SK-N-SH (cell line): Measurements from ENCODE around the gene PAX3. TPM values are rescaled to one million over a fixed set of nuclear protein-coding genes. Genes with fewer than 3 reads are reported as not detected.

Source experiments
- CTCF ChIA-PET: fragments of 300-600, 350-600 bp; formaldehyde crosslinking; extraction: SDS; loops from one replicate; lab custom pipeline; 2021; lab: Yijun Ruan, JAX
- POLR2A ChIA-PET: fragments of 350-600 bp; sonication (Branson Sonifier 250); formaldehyde crosslinking; extraction: SDS; loops from one replicate; lab custom pipeline; 2020; ENCODE audit warnings: antibody characterized with exemption, inconsistent platforms; lab: Yijun Ruan, JAX
- DNase-seq: peaks from one replicate; pipeline ENCODE4 v3.0.0; 2012
- H2AFZ ChIP-seq: fragments of 200-600 bp; sonication (generic); 2 replicates; pipeline ENCODE4 v1.8.1; 2016; ENCODE audit warnings: antibody characterized with exemption, mild to moderate bottlenecking, low read depth
- H3F3A ChIP-seq: fragments of 200-600 bp; sonication (generic); replicated peaks from 2 replicates; pipeline ENCODE3; 2016; ENCODE audit warnings: antibody characterized with exemption, mild to moderate bottlenecking; ENCODE audit not compliant: insufficient read depth
- H3K27ac ChIP-seq, 2 experiments: fragments of 200-500 bp in 1 of 2; fragments of 200-600 bp in 1 of 2; sonication (Bioruptor generic) in 1 of 2; sonication (generic), shearing (Covaris generic) in 1 of 2; 2 replicates each; pipeline versions ENCODE4 v1.5.1 to v1.6.1; 2014 to 2016; ENCODE audit warnings: low read depth in 2 of 2, inconsistent platforms in 1 of 2, low read length in 1 of 2, mild to moderate bottlenecking in 1 of 2, mixed read lengths in 1 of 2
- H3K27me3 ChIP-seq: fragments of 200-600 bp; sonication (generic), shearing (Covaris generic); 2 replicates; pipeline ENCODE4 v1.6.1; 2016; ENCODE audit warnings: mixed run types; ENCODE audit not compliant: insufficient read depth
- H3K36me3 ChIP-seq, 2 experiments: fragments of 200-500 bp in 1 of 2; fragments of 200-600 bp in 1 of 2; sonication (Bioruptor generic) in 1 of 2; sonication (generic) in 1 of 2; replicated peaks in 1 of 2; 2 replicates each; pipeline versions ENCODE3 to v1.5.1; 2014 to 2016; ENCODE audit warnings: low read length in 1 of 2, mild to moderate bottlenecking in 1 of 2; ENCODE audit not compliant: insufficient read depth in 2 of 2, control insufficient read depth in 1 of 2
- H3K4me1 ChIP-seq, 2 experiments: fragments of 200-500 bp in 1 of 2; fragments of 200-600 bp in 1 of 2; sonication (Bioruptor generic) in 1 of 2; sonication (generic), shearing (Covaris generic) in 1 of 2; 2 replicates each; pipeline versions ENCODE4 v1.5.1 to v1.6.1; 2014 to 2016; ENCODE audit warnings: low read depth in 1 of 2, low read length in 1 of 2, mixed run types in 1 of 2; ENCODE audit not compliant: insufficient read depth in 2 of 2, control insufficient read depth in 1 of 2
- H3K4me2 ChIP-seq: fragments of 200-600 bp; sonication (generic), shearing (Covaris generic); 2 replicates; pipeline ENCODE4 v1.6.1; 2017; ENCODE audit warnings: mixed run types
- H3K4me3 ChIP-seq, 2 experiments: fragments of 200-500 bp in 1 of 2; fragments of 200-600 bp in 1 of 2; sonication (Bioruptor generic) in 1 of 2; sonication (generic), shearing (Covaris generic) in 1 of 2; 2 replicates each; pipeline versions ENCODE4 v1.5.1 to v1.8.1; 2014 to 2016; ENCODE audit warnings: low read depth in 2 of 2, inconsistent platforms in 1 of 2, low read length in 1 of 2, mild to moderate bottlenecking in 1 of 2, mixed read lengths in 1 of 2, moderate library complexity in 1 of 2
- H3K79me2 ChIP-seq: fragments of 200-600 bp; sonication (generic); 2 replicates; pipeline ENCODE4 v1.8.1; 2017; ENCODE audit warnings: mild to moderate bottlenecking; ENCODE audit not compliant: insufficient read depth
- H3K9ac ChIP-seq: fragments of 200-600 bp; sonication (generic); 2 replicates; pipeline ENCODE4 v1.6.1; 2017; ENCODE audit warnings: mixed run types
- H3K9me2 ChIP-seq: fragments of 200-600 bp; sonication (generic); 2 replicates; pipeline ENCODE4 v1.6.1; 2017; ENCODE audit warnings: mixed run types
- H3K9me3 ChIP-seq: fragments of 200-600 bp; sonication (generic); 2 replicates; pipeline ENCODE4 v1.6.1; 2017; ENCODE audit warnings: mixed run types, mild to moderate bottlenecking, moderate library complexity
- H4K20me1 ChIP-seq: fragments of 200-600 bp; sonication (generic); 2 replicates; pipeline ENCODE4 v1.6.1; 2017; ENCODE audit warnings: mild to moderate bottlenecking, mixed run types; ENCODE audit not compliant: insufficient read depth
- ELF1 ChIP-seq: IDR thresholded peaks from 2 replicates; pipeline ENCODE4 v1.4.0; 2012
- EP300 ChIP-seq, 2 experiments: IDR thresholded peaks; 2 replicates each; pipeline versions ENCODE4 v1.4.0 to v1.6.1; 2012; ENCODE audit warnings: borderline replicate concordance in 1 of 2, low read depth in 1 of 2, low read length in 1 of 2
- FOXM1 ChIP-seq: IDR thresholded peaks from 2 replicates; pipeline ENCODE4 v1.4.0; 2012; ENCODE audit warnings: low read depth, mild to moderate bottlenecking
- GABPA ChIP-seq: IDR thresholded peaks from 2 replicates; pipeline ENCODE4 v1.4.0; 2012; ENCODE audit warnings: low read depth, mild to moderate bottlenecking
- GATA2 ChIP-seq: sonication (generic); formaldehyde crosslinking; IDR thresholded peaks from 2 replicates; pipeline ENCODE4 v1.5.0; 2020; ENCODE audit warnings: mild to moderate bottlenecking, missing genetic modification reagents
- JUND ChIP-seq: IDR thresholded peaks from 2 replicates; pipeline ENCODE4 v1.4.0; 2012
- MEF2A ChIP-seq: IDR thresholded peaks from 2 replicates; pipeline ENCODE4 v1.4.0; 2012; ENCODE audit warnings: low read depth, borderline replicate concordance
- NFIC ChIP-seq: IDR thresholded peaks from 2 replicates; pipeline ENCODE4 v1.4.0; 2012; ENCODE audit warnings: borderline replicate concordance
- PBX3 ChIP-seq: IDR thresholded peaks from 2 replicates; pipeline ENCODE4; 2012
- POLR2AphosphoS5 ChIP-seq: IDR thresholded peaks from 2 replicates; pipeline ENCODE4 v1.6.1; 2012; ENCODE audit warnings: low read depth, low read length
- RFX5 ChIP-seq: IDR thresholded peaks from 2 replicates; pipeline ENCODE4 v1.6.1; 2012; ENCODE audit warnings: mild to moderate bottlenecking, improper control_type of control experiment, low read length
- SIN3A ChIP-seq: IDR thresholded peaks from 2 replicates; pipeline ENCODE4 v1.6.1; 2012; ENCODE audit warnings: low read depth, mild to moderate bottlenecking, low read length, moderate library complexity, borderline replicate concordance
- SMC3 ChIP-seq: IDR thresholded peaks from 2 replicates; pipeline ENCODE4 v1.6.1; 2012; ENCODE audit warnings: low read depth, low read length, improper control_type of control experiment
- TAF1 ChIP-seq: IDR thresholded peaks from 2 replicates; pipeline ENCODE4 v1.6.1; 2012; ENCODE audit warnings: low read depth, mild to moderate bottlenecking, low read length, moderate library complexity, borderline replicate concordance
- TCF12 ChIP-seq: IDR thresholded peaks from 2 replicates; pipeline ENCODE4 v1.4.0; 2012
- TEAD4 ChIP-seq: IDR thresholded peaks from 2 replicates; pipeline ENCODE4 v1.4.0; 2012; ENCODE audit warnings: mild to moderate bottlenecking, borderline replicate concordance; ENCODE audit not compliant: insufficient read depth
- USF2 ChIP-seq: fragments of 150-350 bp; IDR thresholded peaks from 2 replicates; pipeline ENCODE4 v1.6.1; 2017; ENCODE audit warnings: antibody characterized with exemption, low read length, low read depth, borderline replicate concordance
- YY1 ChIP-seq: IDR thresholded peaks from 2 replicates; pipeline ENCODE4 v1.4.0; 2012; ENCODE audit warnings: low read depth, mild to moderate bottlenecking
- WGBS: methylation state at CpG from one replicate; pipeline ENCODE4 v1.1.6; 2017; ENCODE audit warnings: low lambda C conversion rate; 5-methylcytosine and 5-hydroxymethylcytosine counted together
- polyA plus RNA-seq, 3 experiments: library from polyadenylated mRNA; depleted of rRNA; stranded (reverse); fragments of >200 nt; gene quantifications; 2 replicates each; pipeline ENCODE4 v1.2.3, GENCODE V29; 2012
- TF ChIP-seq, protein P1 (sequence below): IDR thresholded peaks from 2 replicates; pipeline ENCODE4 v1.4.0; 2012; ENCODE audit warnings: low read depth
- TF ChIP-seq, protein P2 (sequence below): IDR thresholded peaks from 2 replicates; pipeline ENCODE4 v1.4.0; 2012; ENCODE audit warnings: low read depth, borderline replicate concordance

PAX3 gene
- polyA plus RNA-seq, 1 of the 3 experiments (the other 2 are of a cell fraction) = not detected

GRCh38 chr2:222232372-222232771 is 66.4 kb downstream of the PAX3 start:
- Histone ChIP-seq H2AFZ (no peak overlapping the region), H3K27ac (no peak overlapping the region), H3F3A (no peaks in the 10 kb centered on the region), H3K4me2 (no peak overlapping the region), H3K9me3 (no peaks in the 10 kb centered on the region), H3K27me3 (no peaks in the 10 kb centered on the region), H3K79me2 (no peaks in the 10 kb centered on the region), H3K9ac (no peak overlapping the region), H3K4me1 (no peaks in the 10 kb centered on the region; a peak in 1 of 4 replicates), H3K4me3 (no peak overlapping the region), H4K20me1 (no peaks in the 10 kb centered on the region), H3K36me3 (no peaks in the 10 kb centered on the region), H3K9me2 (no peaks in the 10 kb centered on the region)
- no peak for DNase-seq
- WGBS = 2% methylated on average over 3 of the region's 3 CpGs
- TF ChIP-seq POLR2AphosphoS5 (no peak), NFIC (no peak), EP300 (IDR thresholded peaks at IDR 0.05; ENCODE audit: borderline replicate concordance in 1 of 2, low read depth in 1 of 2, low read length in 1 of 2) (no peak), FOXM1 (no peak), YY1 (no peak), SIN3A (no peak), PBX3 (no peak), RFX5 (no peak), TEAD4 (no peak), TCF12 (no peak), ELF1 (no peak), TAF1 (no peak), SMC3 (no peak), GABPA (no peak), GATA2 (CRISPR knock-in tag) (no peak), JUND (no peak), USF2 (no peak)
- TF ChIP-seq, protein P1, sequence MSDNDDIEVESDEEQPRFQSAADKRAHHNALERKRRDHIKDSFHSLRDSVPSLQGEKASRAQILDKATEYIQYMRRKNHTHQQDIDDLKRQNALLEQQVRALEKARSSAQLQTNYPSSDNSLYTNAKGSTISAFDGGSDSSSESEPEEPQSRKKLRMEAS = no peak
- CTCF ChIA-PET = no interaction called here
- POLR2A ChIA-PET = no interaction called here

GRCh38 chr2:222228054-222228453 is 70.7 kb downstream of the PAX3 start:
- WGBS = 4% methylated on average over 4 of the region's 4 CpGs
- Histone ChIP-seq H3F3A (no peaks in the 10 kb centered on the region), H3K27me3 (no peaks in the 10 kb centered on the region), H4K20me1 (no peaks in the 10 kb centered on the region), H3K9me2 (no peaks in the 10 kb centered on the region), H3K4me3 (no peak overlapping the region), H3K4me1 (no peaks in the 10 kb centered on the region), H3K36me3 (no peaks in the 10 kb centered on the region), H3K9ac (no peak overlapping the region), H3K9me3 (no peaks in the 10 kb centered on the region), H2AFZ (no peak overlapping the region), H3K79me2 (no peaks in the 10 kb centered on the region), H3K4me2 (no peak overlapping the region), H3K27ac (no peak overlapping the region)
- TF ChIP-seq USF2 (no peak), PBX3 (no peak), MEF2A (no peak), TCF12 (no peak)
- TF ChIP-seq, protein P1 = no peak
- TF ChIP-seq, protein P2, sequence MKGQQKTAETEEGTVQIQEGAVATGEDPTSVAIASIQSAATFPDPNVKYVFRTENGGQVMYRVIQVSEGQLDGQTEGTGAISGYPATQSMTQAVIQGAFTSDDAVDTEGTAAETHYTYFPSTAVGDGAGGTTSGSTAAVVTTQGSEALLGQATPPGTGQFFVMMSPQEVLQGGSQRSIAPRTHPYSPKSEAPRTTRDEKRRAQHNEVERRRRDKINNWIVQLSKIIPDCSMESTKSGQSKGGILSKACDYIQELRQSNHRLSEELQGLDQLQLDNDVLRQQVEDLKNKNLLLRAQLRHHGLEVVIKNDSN = no peak
- ChIA-PET POLR2A (no interaction called here), CTCF (no interaction called here)
- DNase-seq = no peak
